Stimulated activated naive CD4-positive, alpha-beta T cell treated with Interleukin-2 at 50 U/mL for 16 hours (primary cell): ENCODE results near the gene DLG2.
"Not testable (repeated sequence)": the region's sequence is repeated elsewhere in the genome, so short reads cannot be mapped to it uniquely, and the experiment has no call there.

Experiments
- DNase-seq: peaks from one replicate; lab custom pipeline; 2025; lab: John Stamatoyannopoulos, UW

Gene DLG2

DNA sequence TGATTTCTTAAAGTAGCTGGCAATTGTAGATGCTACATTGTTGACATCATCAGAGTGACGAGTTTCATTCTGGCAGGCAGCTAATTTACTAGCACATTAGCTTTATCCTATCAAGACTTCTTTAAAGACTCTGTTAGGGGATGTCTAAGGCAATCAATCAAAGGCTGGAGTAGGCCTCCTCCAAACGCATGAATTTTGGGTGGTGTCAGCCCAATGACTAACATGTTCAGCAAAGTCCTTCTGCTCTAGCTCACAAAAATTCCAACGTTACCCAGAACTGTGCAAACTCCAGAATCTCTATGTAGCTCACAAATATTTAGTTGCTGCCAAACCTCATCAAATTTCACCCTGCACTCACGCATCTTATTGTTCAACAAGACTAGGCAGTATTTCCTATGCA lies 395.6 kb downstream of the DLG2 start:
- no peak for DNase-seq

DNA sequence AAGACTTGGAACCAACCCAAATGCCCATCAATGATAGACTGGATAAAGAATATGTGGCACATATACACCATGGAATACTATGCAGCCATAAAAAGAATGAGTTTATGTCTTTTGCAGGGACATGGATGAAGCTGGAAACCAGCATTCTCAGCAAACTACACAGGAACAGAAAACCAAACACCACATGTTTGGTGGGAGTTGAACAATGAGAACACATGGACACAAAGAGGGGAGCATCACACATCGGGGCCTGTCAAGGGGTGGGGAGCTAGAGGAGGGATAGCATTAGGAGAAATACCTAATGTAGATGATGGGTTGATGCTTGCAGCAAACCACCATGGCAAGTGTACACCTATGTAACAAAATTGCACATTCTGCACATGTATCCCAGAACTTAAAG lies 397.4 kb downstream of the DLG2 start:
- not testable (repeated sequence) for DNase-seq

DNA sequence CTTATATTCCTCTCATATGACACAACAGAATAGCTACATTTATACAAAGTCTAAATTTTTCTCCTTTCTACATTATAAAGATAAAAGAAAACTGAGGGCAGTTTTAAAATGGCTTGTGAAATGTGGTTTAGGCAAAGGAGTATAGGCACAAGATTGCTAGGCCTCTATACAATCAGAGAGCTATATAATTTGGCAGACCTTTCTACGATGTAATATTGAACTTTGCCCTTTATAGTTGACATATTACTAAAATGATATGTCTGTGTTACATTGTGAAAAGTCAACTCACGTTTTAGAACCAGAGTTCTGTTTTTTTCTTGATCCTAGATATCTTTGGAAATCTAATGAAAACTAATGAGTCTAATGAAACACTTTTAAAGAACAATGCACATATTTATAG lies 430.2 kb downstream of the DLG2 start:
- no peak for DNase-seq

DNA sequence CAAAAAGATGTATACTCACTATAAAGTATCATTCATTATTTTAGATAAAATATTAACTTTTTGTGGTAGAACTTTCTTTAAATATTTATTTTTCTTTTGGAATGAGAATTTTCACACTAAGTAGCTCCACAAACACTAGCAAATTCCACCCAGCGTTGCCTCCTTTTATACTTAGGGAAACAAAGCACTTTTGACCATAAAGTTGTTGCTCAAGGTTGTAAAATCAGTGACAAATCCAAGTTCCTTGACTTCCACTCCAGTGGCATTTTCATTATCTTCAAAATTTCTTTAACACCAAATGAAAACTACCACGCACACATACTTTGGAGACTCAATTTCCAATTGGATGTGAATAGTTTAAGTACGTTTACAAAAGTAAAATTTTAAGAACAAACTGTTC lies 431.2 kb downstream of the DLG2 start:
- DNase-seq = no peak

DNA sequence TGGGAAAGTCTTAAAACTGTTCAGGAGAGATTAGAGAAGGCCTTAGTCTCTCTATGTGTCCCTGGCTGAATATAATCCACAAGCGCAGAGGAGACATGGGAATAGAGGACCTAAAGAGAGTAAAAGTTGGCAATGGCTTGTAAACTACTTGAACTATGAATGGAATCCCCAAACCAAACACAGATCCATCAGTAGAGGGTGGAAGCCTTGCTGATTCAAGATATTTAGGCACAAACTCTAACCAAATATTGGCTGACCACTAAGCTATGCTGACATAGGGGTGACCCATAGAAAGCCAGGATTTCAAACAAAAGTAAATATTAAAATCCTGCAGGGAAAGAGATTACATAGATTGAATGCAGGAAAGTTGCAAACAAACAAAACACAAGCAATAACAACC lies 439.2 kb downstream of the DLG2 start:
- DNase-seq = no peak

- no peak for DNase-seq
Observed at GRCh38 chr11:85184721-85185120, 442.4 kb downstream of the DLG2 start.

DNA sequence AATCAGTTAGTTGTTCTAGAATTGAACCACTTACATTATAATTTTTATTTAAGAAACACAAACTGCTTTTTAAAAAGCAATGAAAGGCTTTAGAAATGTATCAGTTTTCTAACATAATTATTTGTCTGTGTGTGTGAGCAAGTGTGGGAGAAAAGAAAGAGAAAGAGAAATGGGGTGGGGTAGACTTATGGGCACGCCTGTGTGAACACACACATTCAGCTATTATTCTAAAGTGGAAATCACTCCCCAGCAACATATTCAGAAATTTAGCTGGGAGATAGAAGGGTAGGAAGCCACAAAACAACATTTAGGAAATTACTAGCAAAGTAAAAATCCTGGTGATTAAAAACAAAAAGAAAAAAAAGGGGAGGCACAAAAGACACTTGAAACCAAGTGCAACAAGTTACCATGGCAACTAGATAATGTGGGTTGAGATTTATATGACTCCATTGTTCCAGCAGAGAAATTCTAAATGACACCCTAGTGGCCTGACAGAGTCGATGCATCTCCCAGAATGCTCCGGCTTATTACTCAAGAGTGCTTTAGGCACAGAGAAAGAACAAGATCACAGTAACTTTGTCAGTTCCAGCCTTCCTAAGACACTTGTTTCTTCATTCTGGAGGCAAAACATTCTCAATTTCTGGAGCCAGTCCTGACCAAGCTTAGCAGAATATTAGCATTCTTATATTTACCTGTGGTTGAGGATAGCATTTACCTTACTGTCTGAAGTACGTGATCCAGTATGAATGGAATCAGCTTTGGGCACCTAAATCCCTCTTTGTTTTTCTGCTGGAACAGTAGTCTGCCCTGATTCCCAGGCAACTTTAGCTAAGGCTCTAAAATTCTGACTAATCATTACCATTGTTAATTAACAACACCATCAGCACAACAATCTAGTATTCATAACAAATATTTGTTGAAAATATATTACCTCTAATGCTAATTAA lies 444.4 kb downstream of the DLG2 start:
- no peak for DNase-seq

DNA sequence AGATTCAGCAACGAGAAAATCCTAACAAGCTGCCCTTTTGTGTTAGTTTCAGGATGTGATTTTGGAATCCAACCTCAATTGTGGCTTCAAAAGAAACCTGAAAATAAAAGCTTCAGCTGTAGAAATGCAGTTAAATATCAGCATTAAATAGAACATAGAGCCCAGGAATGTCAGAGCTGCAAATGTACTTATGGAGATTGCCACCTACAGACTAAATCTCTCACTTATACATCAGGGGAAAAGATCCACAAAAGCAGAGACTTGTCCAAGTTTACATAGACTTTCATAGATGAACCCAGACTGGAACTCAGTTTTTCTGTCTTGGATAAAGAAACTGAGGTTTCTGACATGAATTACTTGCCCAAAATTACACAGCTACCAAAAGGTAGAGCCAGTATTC lies 446.6 kb downstream of the DLG2 start:
- no peak for DNase-seq

GRCh38 chr11:85171648-85172257 lies 455.4 kb downstream of the DLG2 start:
- DNase-seq = no peak

- no peak for DNase-seq
Observed at GRCh38 chr11:85170184-85170583, 457.0 kb downstream of the DLG2 start.

GRCh38 chr11:85167471-85167870 lies 459.7 kb downstream of the DLG2 start:
- no peak for DNase-seq

GRCh38 chr11:85167038-85167437 lies 460.1 kb downstream of the DLG2 start:
- DNase-seq = no peak

- no peak for DNase-seq
Observed at GRCh38 chr11:85165819-85166218, 461.3 kb downstream of the DLG2 start.

DNA sequence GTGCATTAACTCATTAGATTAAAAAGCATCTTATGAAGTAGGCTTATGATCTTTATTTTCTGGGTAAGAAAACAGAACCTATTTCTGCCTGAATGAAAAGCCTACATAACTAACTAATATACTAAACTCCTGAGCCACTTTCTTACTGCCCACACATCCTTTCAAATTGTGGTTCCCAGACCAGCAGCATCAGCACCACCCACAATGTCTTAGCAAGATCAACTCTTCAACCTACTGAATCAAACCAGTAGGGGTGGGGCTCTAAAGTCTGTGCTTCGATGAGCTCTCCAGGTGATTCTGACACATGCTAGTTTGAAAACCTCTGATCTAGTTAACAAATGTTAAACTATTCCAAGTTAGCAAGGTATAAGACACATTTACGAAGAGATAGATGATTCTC lies 462.4 kb downstream of the DLG2 start:
- no peak for DNase-seq

DNA sequence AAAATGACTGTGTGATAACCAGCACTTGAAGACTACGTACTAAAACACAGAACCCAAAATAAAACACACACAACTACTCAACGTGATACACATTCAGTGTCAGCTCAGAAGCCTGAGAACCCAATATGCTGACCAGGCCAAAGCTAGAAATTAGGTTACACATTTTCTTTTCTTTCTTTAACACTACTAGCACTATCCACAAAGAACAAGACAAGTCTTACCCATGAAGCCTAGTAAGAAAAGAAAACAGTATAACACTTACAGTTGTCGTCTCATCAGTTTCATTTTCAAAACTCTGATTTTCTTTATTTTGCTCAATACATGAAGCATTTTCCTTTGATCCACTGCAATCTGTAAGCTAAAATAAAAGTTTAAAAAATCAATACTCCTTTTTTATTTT lies 472.9 kb downstream of the DLG2 start:
- DNase-seq = no peak

- no peak for DNase-seq
Observed at GRCh38 chr11:85137597-85137996, 489.5 kb downstream of the DLG2 start.

DNA sequence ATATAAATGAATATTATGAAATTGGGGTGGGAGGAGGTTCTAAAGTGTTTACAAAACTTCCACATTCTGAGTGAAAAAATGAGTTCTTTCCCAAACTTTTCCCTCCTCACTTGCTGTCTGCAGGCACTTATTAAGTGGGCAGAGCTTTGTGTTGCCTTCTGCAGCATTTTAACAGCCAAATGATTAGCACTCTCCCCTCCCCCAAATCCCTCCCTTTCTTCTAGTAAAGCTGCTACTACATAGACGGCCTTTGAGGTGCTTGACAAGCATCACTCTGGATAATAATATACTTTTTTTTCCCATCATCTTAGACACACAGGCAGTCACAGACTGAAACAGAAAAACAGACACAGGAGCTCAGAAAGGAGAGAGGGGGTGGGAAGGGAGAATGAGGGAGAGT lies 493.5 kb downstream of the DLG2 start:
- no peak for DNase-seq

DNA sequence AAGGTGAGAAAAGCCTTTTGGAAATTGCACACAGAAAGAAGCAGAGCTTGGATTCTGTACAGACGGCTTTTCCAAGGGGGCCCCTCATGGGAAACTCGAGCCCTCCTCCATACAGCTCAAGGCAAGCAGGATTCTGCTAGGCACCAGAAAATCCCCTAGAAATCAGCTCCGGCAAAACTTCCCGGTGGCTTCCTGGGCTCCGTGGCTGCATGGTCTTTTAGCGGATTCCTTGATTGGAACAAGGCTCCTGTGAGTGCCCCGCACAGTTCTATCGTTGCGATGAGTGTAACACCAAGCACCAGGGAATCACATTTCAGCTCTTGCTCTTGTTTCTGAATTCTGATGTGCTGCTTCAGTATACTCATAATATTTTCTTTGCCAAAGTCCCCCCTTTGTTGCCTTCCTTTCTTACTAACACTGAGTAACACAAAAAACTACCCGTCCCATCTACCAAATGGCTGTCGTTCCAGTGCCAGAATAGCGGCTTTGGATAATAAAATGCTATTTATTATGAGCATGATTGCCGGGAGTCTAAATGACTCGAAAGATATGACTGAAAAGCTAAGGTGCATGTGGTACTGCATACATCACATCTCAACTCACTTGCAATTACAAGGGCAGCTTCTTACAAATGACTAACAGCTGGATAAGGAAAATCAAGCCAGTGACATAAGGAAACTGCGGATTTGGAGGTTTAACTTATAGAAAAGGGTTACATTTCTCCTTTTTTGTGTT lies 494.1 kb downstream of the DLG2 start:
- no peak for DNase-seq

- DNase-seq = no peak
Observed at GRCh38 chr11:85127349-85127748, 499.8 kb downstream of the DLG2 start.

- DNase-seq = no peak
Observed at GRCh38 chr11:85123752-85124231, 503.4 kb downstream of the DLG2 start.

DNA sequence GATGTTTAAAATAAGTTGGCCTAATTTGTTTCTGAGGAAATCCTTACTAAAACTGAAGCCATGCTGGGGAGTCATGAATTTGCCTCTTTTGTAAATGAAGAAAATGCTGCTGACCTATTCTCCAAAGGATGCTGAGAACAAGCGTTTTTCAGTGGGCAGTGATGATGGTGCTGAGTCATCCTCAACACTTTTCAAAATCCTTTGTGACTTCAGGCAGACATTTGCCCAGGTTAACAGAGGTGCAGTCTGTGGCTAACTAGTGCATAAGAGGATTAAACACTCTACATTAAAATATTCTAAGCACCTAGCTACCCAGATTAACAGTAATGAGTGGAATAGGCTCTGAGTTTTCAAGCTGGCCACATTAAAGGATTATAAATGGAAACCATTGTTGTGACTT lies 509.0 kb downstream of the DLG2 start:
- no peak for DNase-seq

DNA sequence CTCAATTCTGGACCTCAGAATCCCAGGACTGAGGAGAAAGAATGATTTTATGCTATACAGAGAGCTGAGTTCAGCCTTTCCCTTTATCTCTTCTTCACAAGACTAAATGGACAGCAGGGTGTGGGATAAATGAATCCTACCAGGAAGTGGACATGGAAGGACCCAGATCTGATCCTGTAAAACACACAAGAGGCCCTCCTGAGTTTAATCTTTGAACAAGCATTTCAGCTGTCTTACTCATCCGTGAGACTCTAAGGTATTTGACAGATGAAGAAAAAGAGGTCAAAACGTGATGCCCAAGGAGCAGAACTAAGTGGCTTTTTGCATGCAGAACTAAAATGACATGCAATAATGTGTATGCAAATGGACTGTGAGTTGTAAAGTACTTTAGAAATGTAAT lies 511.3 kb downstream of the DLG2 start:
- no peak for DNase-seq

DNA sequence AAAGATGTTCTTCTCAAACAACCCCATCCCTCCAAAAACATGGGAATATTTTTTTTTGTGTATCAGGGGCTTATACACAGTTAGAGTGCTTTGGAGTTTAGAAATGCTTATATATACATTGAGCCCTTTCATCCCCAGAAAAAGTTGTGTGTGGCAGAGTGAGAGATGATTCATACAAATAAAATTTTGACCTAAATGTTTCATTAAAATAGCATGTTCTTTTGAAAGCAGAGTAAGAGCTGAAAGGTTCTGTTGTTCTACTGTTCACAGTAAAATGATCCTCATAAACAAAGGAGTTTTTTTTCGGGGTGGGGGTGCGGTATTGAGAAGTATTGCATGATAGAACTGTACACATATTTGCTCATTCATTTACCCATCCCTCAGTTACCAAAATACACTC lies 512.4 kb downstream of the DLG2 start:
- no peak for DNase-seq
